IMR-90 (cell line): ENCODE measurements around the gene PCBP3. TPM values are rescaled to one million over a fixed set of nuclear protein-coding genes. Genes with fewer than 3 reads are reported as not detected.

Experiments used
- ATAC-seq: fragments of 200-7000 bp; cut with Tn5 transposase; 2 replicates; pipeline ENCODE4 v1.9.1; 2020; ENCODE audit warnings: low read depth, mild to moderate bottlenecking, moderate library complexity
- BruUV-seq: library from RNA; stranded (reverse); fragments of 400-500 nt; replicated peaks from 2 replicates; lab custom pipeline; 2021; lab: Mats Ljungman, UMichigan
- CTCF ChIA-PET: fragments of 300-600 bp; formaldehyde crosslinking; extraction: SDS; loops from one replicate; lab custom pipeline; 2021; ENCODE audit warnings: antibody characterized with exemption; lab: Yijun Ruan, JAX
- POLR2A ChIA-PET: fragments of 300-600 bp; sonication (Branson Sonifier 250); formaldehyde crosslinking; loops from one replicate; lab custom pipeline; 2022; ENCODE audit warnings: antibody characterized with exemption; ENCODE audit not compliant: unreplicated experiment; lab: Charles Lee
- DNase-seq: peaks from one replicate; pipeline ENCODE4 v3.0.0; 2013
- H2AFZ ChIP-seq: replicated peaks from 2 replicates; pipeline ENCODE3; 2013; ENCODE audit warnings: low read length, mild to moderate bottlenecking; ENCODE audit not compliant: poor library complexity
- H2AK5ac ChIP-seq: 2 replicates; pipeline ENCODE4 v1.6.1; 2013; ENCODE audit warnings: low read depth, low read length, inconsistent platforms
- H2AK9ac ChIP-seq: replicated peaks from 2 replicates; pipeline ENCODE3; 2013; ENCODE audit warnings: mild to moderate bottlenecking, low read depth, low read length, moderate library complexity; ENCODE audit not compliant: poor library complexity
- H2BK120ac ChIP-seq: 2 replicates; pipeline ENCODE4 v1.6.1; 2013; ENCODE audit warnings: low read depth, low read length, inconsistent platforms
- H2BK15ac ChIP-seq: 3 replicates; pipeline ENCODE4 v1.6.1; 2013; ENCODE audit warnings: low read depth, low read length, inconsistent platforms
- H2BK20ac ChIP-seq: 2 replicates; pipeline ENCODE4 v1.6.1; 2013; ENCODE audit warnings: low read depth, mild to moderate bottlenecking, inconsistent platforms, low read length, moderate library complexity
- H2BK5ac ChIP-seq: 2 replicates; pipeline ENCODE4 v1.6.1; 2013; ENCODE audit warnings: mild to moderate bottlenecking, low read depth, low read length, inconsistent platforms; ENCODE audit not compliant: poor library complexity, severe bottlenecking
- H3K14ac ChIP-seq: replicated peaks from 2 replicates; pipeline ENCODE4 v1.6.1; 2013; ENCODE audit warnings: low read depth, low read length, inconsistent platforms
- H3K18ac ChIP-seq: 2 replicates; pipeline ENCODE4 v1.6.1; 2013; ENCODE audit warnings: low read depth, low read length, control low read depth
- H3K23ac ChIP-seq: 2 replicates; pipeline ENCODE4 v1.6.1; 2013; ENCODE audit warnings: low read depth, low read length, inconsistent platforms
- H3K27ac ChIP-seq: 2 replicates; pipeline ENCODE4 v1.5.1; 2013; ENCODE audit warnings: mild to moderate bottlenecking, control low read depth, low read length; ENCODE audit not compliant: insufficient read depth
- H3K27me3 ChIP-seq: 2 replicates; pipeline ENCODE4 v1.6.1; 2013; ENCODE audit warnings: low read length; ENCODE audit not compliant: control insufficient read depth, insufficient read depth
- H3K36me3 ChIP-seq: 2 replicates; pipeline ENCODE4 v1.6.1; 2013; ENCODE audit warnings: low read length, mixed read lengths; ENCODE audit not compliant: control insufficient read depth, insufficient read depth
- H3K4ac ChIP-seq: 2 replicates; pipeline ENCODE4 v1.6.1; 2013; ENCODE audit warnings: low read depth, low read length, inconsistent platforms
- H3K4me1 ChIP-seq: 2 replicates; pipeline ENCODE4 v1.6.1; 2013; ENCODE audit warnings: low read length, mixed read lengths; ENCODE audit not compliant: control insufficient read depth, insufficient read depth
- H3K4me2 ChIP-seq: 2 replicates; pipeline ENCODE4 v1.6.1; 2013; ENCODE audit warnings: low read depth, mild to moderate bottlenecking, control low read depth, low read length, moderate library complexity
- H3K4me3 ChIP-seq: 2 replicates; pipeline ENCODE4 v1.5.1; 2013; ENCODE audit warnings: low read depth, mild to moderate bottlenecking, control low read depth, low read length, moderate library complexity; ENCODE audit not compliant: insufficient read depth
- H3K56ac ChIP-seq: 2 replicates; pipeline ENCODE4 v1.6.1; 2013; ENCODE audit warnings: low read length, inconsistent platforms; ENCODE audit not compliant: insufficient read depth; ENCODE audit errors: extremely low read depth
- H3K79me1 ChIP-seq, 2 experiments: 2 replicates each; pipeline ENCODE4 v1.6.1; 2013; ENCODE audit warnings: low read length in 2 of 2, inconsistent platforms in 1 of 2, low read depth in 1 of 2
- H3K9ac ChIP-seq: 2 replicates; pipeline ENCODE4 v1.6.1; 2013; ENCODE audit warnings: low read depth, low read length, control low read depth
- H3K9me1 ChIP-seq: 2 replicates; pipeline ENCODE4 v1.6.1; 2013; ENCODE audit warnings: low read length, inconsistent platforms; ENCODE audit not compliant: insufficient read depth
- H3K9me3 ChIP-seq: 2 replicates; pipeline ENCODE4 v1.6.1; 2013; ENCODE audit warnings: low read length; ENCODE audit not compliant: control insufficient read depth, insufficient read depth
- H4K20me1 ChIP-seq: 2 replicates; pipeline ENCODE4 v1.6.1; 2013; ENCODE audit warnings: low read length, inconsistent platforms; ENCODE audit not compliant: insufficient read depth
- H4K5ac ChIP-seq: 2 replicates; pipeline ENCODE4 v1.6.1; 2013; ENCODE audit warnings: mild to moderate bottlenecking, low read depth, low read length, control low read depth
- H4K8ac ChIP-seq, 2 experiments: 2 replicates each; pipeline ENCODE4 v1.6.1; 2013; ENCODE audit warnings: low read depth in 2 of 2, low read length in 2 of 2, control low read depth in 1 of 2, inconsistent platforms in 1 of 2
- H4K91ac ChIP-seq: 2 replicates; pipeline ENCODE4 v1.6.1; 2013; ENCODE audit warnings: low read depth, low read length, inconsistent platforms; ENCODE audit not compliant: insufficient read depth
- BHLHE40 ChIP-seq: fragments of 150-350 bp; IDR thresholded peaks from 2 replicates; pipeline ENCODE4 v1.6.1; 2016; ENCODE audit warnings: mild to moderate bottlenecking, low read depth, low read length
- CHD1 ChIP-seq: IDR thresholded peaks from 2 replicates; pipeline ENCODE4 v1.6.1; 2012; ENCODE audit warnings: low read depth, low read length, improper control_type of control experiment
- FOS ChIP-seq: fragments of 150-350 bp; IDR thresholded peaks from 2 replicates; pipeline ENCODE4 v1.6.1; 2016; ENCODE audit warnings: low read depth, low read length
- MAZ ChIP-seq: IDR thresholded peaks from 2 replicates; pipeline ENCODE4 v1.6.1; 2012; ENCODE audit warnings: low read depth, mild to moderate bottlenecking, low read length, improper control_type of control experiment, moderate library complexity, borderline replicate concordance
- MXI1 ChIP-seq: IDR thresholded peaks from 2 replicates; pipeline ENCODE4 v1.6.1; 2012; ENCODE audit warnings: low read depth, mild to moderate bottlenecking, low read length, moderate library complexity, borderline replicate concordance
- NFE2L2 ChIP-seq: fragments of 150-350 bp; IDR thresholded peaks from 2 replicates; pipeline ENCODE4 v1.6.1; 2016; ENCODE audit warnings: low read depth, mild to moderate bottlenecking, low read length
- RFX5 ChIP-seq: IDR thresholded peaks from 2 replicates; pipeline ENCODE4 v1.8.0; 2012; ENCODE audit warnings: low read depth, mild to moderate bottlenecking, low read length, moderate library complexity
- WGBS, 2 experiments: methylation state at CpG; one replicate each; pipeline versions ENCODE4 v1.1.5 to v1.1.7; 2013; ENCODE audit warnings: missing lambda C conversion rate in 2 of 2; ENCODE audit not compliant: insufficient read length in 1 of 2; ENCODE audit errors: extremely low coverage in 2 of 2; 5-methylcytosine and 5-hydroxymethylcytosine counted together
- dilution Hi-C: fragments of 300-500 bp; cut with HindIII; formaldehyde crosslinking; loops from one replicate; pipeline ENCODE4 v1.14.3; 2018; ENCODE audit warnings: low sequenced_read_pairs; ENCODE audit not compliant: unreplicated experiment
- in situ Hi-C: fragments of 300-500 bp; cut with MboI; formaldehyde crosslinking; loops from 3 replicates; pipeline ENCODE4 v1.14.3; 2019; ENCODE audit warnings: low sequenced_read_pairs, inconsistent platforms, mixed read lengths
- intact Hi-C: fragments of 100-400 bp; cut with micrococcal nuclease; formaldehyde crosslinking; loops from 2 replicates; pipeline ENCODE4 v1.10.0; 2022
- polyA plus RNA-seq, 3 experiments: library from polyadenylated mRNA; depleted of rRNA; stranded (reverse); fragments of >200 nt; gene quantifications; 2 replicates each; pipeline ENCODE4 v1.2.3, GENCODE V29; 2012; ENCODE audit warnings: low replicate concordance in 1 of 3
- total RNA-seq: library from RNA; depleted of rRNA; stranded (reverse); fragments of >200 nt; gene quantifications from 2 replicates; pipeline ENCODE4 v1.2.3, GENCODE V29; 2012
- TF ChIP-seq, protein P1 (sequence below): fragments of 150-350 bp; IDR thresholded peaks from 2 replicates; pipeline ENCODE4 v1.6.1; 2017; ENCODE audit warnings: mild to moderate bottlenecking, antibody characterized with exemption, low read length, low read depth
- TF ChIP-seq, protein P2 (sequence below): fragments of 150-350 bp; IDR thresholded peaks from 2 replicates; pipeline ENCODE4 v1.6.1; 2016; ENCODE audit warnings: low read depth, mild to moderate bottlenecking, low read length, moderate library complexity, borderline replicate concordance

The PCBP3 gene
- total and polyA plus RNA-seq, 2 of the 4 experiments (the other 2 are of a cell fraction), result 2.9 to 3.9 TPM

DNA sequence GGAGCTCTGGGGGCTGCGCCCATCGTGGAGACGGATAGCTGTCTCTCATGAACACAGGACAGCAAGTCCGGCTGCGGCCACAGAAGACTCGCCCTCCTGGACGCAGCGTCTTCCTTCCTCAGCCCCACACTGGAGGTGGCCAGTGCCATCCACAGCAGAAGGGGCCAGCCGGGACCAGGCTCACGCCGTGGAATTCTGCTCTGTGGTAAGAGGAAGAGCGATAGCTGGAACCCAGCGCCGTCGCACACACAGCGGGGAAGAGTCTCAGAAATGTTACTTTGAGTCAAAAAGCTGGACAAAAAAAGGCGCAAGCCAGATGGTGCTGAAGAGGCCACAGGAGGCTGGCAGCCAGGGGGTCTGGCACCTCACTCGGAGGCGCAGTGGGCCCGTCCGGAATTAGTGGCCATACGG lies 224.2 kb downstream of the PCBP3 start:
- peaks cover 39% of the 10 kb centered on the region for H3K9me1 ChIP-seq
- H3K18ac ChIP-seq, result no peak overlapping the region
- dilution Hi-C loops, result no loop called here
- H2BK15ac ChIP-seq, result peak overlapping the region; percentile 75; the same call in 1 of the 3 replicates
- H2AK9ac ChIP-seq, result no peak overlapping the region
- H3K79me1 ChIP-seq, result peaks cover 0 to 7% of the 10 kb centered on the region in 2 experiments; a peak in 2 of 4 replicates
- no peak overlapping the region; the same call in 1 of the 2 replicates for H3K14ac ChIP-seq
- ATAC-seq (no peak), DNase-seq (no peak)
- H3K4me3 ChIP-seq, result no peak overlapping the region
- H3K9ac ChIP-seq, result no peak overlapping the region
- CTCF ChIA-PET, result no interaction called here
- no peaks in the 10 kb centered on the region for H3K27me3 ChIP-seq
- no peaks in the 10 kb centered on the region for H3K9me3 ChIP-seq
- no peak overlapping the region for H2AFZ ChIP-seq
- no peak overlapping the region for H4K5ac ChIP-seq
- no peak overlapping the region for H3K27ac ChIP-seq
- WGBS, 2 experiments, result 97% methylated on average over 8 of the region's 22 CpGs; no CpG with 5 or more reads in 1 of the 2 experiments
- H4K8ac ChIP-seq, result no peak overlapping the region
- peak overlapping the region; percentile 59 for H3K4ac ChIP-seq
- H2BK20ac ChIP-seq, result peak overlapping the region; percentile 46; the same call in 1 of the 2 replicates
- POLR2A ChIA-PET, result no interaction called here
- H2AK5ac ChIP-seq, result peak overlapping the region; percentile 80
- H4K20me1 ChIP-seq, result no peaks in the 10 kb centered on the region
- intact Hi-C loops, result no loop called here
- H2BK120ac ChIP-seq, result peak overlapping the region; percentile 54
- H4K91ac ChIP-seq, result peak overlapping the region; percentile 39
- BruUV-seq, result no TSS peak
- H3K23ac ChIP-seq, result no peak overlapping the region
- peaks cover 27% of the 10 kb centered on the region for H3K4me1 ChIP-seq
- H3K36me3 ChIP-seq, result no peaks in the 10 kb centered on the region
- TF ChIP-seq BHLHE40, result no peak
- TF ChIP-seq NFE2L2, result no peak
- TF ChIP-seq FOS, result no peak
- TF ChIP-seq, protein P1, sequence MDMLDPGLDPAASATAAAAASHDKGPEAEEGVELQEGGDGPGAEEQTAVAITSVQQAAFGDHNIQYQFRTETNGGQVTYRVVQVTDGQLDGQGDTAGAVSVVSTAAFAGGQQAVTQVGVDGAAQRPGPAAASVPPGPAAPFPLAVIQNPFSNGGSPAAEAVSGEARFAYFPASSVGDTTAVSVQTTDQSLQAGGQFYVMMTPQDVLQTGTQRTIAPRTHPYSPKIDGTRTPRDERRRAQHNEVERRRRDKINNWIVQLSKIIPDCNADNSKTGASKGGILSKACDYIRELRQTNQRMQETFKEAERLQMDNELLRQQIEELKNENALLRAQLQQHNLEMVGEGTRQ, result no peak
- no peak for TF ChIP-seq MXI1
- TF ChIP-seq, protein P2, sequence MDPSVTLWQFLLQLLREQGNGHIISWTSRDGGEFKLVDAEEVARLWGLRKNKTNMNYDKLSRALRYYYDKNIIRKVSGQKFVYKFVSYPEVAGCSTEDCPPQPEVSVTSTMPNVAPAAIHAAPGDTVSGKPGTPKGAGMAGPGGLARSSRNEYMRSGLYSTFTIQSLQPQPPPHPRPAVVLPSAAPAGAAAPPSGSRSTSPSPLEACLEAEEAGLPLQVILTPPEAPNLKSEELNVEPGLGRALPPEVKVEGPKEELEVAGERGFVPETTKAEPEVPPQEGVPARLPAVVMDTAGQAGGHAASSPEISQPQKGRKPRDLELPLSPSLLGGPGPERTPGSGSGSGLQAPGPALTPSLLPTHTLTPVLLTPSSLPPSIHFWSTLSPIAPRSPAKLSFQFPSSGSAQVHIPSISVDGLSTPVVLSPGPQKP, result no peak
- no peak for TF ChIP-seq CHD1
- no peak for TF ChIP-seq RFX5
- no peak for TF ChIP-seq MAZ
- H2BK5ac ChIP-seq, result peak overlapping the region; percentile 17
- H3K56ac ChIP-seq, result no peak overlapping the region
- in situ Hi-C loops, result no loop called here
- no peak overlapping the region for H3K4me2 ChIP-seq
